Keratinocyte (primary cell): Measurements from ENCODE around the gene TMEM245.

Experiments
- CTCF ChIP-seq, 3 experiments: IDR thresholded peaks in 1 of 3; conservative IDR thresholded peaks in 1 of 3; optimal IDR thresholded peaks in 1 of 3; 2 replicates in 2 of 3; 3 replicates in 1 of 3; pipeline versions ENCODE3 to v1.5.1; 2011; ENCODE audit warnings: low read length in 3 of 3, mild to moderate bottlenecking in 3 of 3, moderate library complexity in 2 of 3, control low read depth in 1 of 3, inconsistent platforms in 1 of 3; ENCODE audit not compliant: insufficient read depth in 2 of 3; ENCODE audit errors: extremely low read depth in 1 of 3
- EZH2 ChIP-seq: IDR thresholded peaks from one replicate; pipeline ENCODE4 v1.6.1; 2012; ENCODE audit warnings: inconsistent platforms, mild to moderate bottlenecking, low read length, moderate library complexity

GRCh38 chr9:109138421-109138820 is 18.7 kb upstream of the TMEM245 start:
- TF ChIP-seq CTCF (optimal IDR thresholded peaks at IDR 0.05 in 1 of 3, IDR thresholded peaks at IDR 0.05 in 1 of 3, conservative IDR thresholded peaks at IDR 0.05 in 1 of 3; ENCODE audit: extremely low read depth in 1 of 3, insufficient read depth in 2 of 3, low read length in 3 of 3) (no peak), EZH2 (no peak)
